H1 (cell line): ENCODE results near the gene ARMC5. TPM values are rescaled to one million over a fixed set of nuclear protein-coding genes. Genes with fewer than 3 reads are reported as not detected.

Experiments used
- CTCF ChIA-PET: fragments of 300-600 bp; sonication (Branson Sonifier 250); formaldehyde crosslinking; loops from one replicate; lab custom pipeline; 2021; ENCODE audit not compliant: partially characterized antibody; lab: Charles Lee
- POLR2A ChIA-PET: fragments of 300-600 bp; sonication (Branson Sonifier 250); formaldehyde crosslinking; loops from one replicate; lab custom pipeline; 2021; ENCODE audit warnings: inconsistent platforms; ENCODE audit not compliant: partially characterized antibody; lab: Charles Lee
- DNase-seq, 2 experiments: peaks; one replicate each; pipeline versions ENCODE4 v3.0.0 to v3.0.0-alpha.2; 2010 to 2022; ENCODE audit warnings: low spot score in 2 of 2, low read depth in 1 of 2, mixed read lengths in 1 of 2
- FAIRE-seq: peaks from 2 replicates; lab custom pipeline; 2011; peaks lifted over from hg19 to GRCh38; lab: Jason Lieb, UNC
- H2AFZ ChIP-seq: 2 replicates; pipeline ENCODE4 v1.8.1; 2012; ENCODE audit warnings: low read length, inconsistent platforms
- H2AK5ac ChIP-seq: 2 replicates; pipeline ENCODE4 v1.6.1; 2013; ENCODE audit warnings: low read depth, low read length
- H2BK120ac ChIP-seq: replicated peaks from 2 replicates; pipeline ENCODE3; 2013; ENCODE audit warnings: low read depth, low read length, inconsistent platforms
- H2BK12ac ChIP-seq: 2 replicates; pipeline ENCODE4 v1.6.1; 2013; ENCODE audit warnings: low read depth, low read length
- H2BK15ac ChIP-seq: 2 replicates; pipeline ENCODE4 v1.6.1; 2013; ENCODE audit warnings: low read length
- H2BK20ac ChIP-seq: 2 replicates; pipeline ENCODE4 v1.6.1; 2013; ENCODE audit warnings: low read length
- H2BK5ac ChIP-seq: 2 replicates; pipeline ENCODE4 v1.6.1; 2013; ENCODE audit warnings: low read depth, low read length
- H3K14ac ChIP-seq: 2 replicates; pipeline ENCODE4 v1.6.1; 2013; ENCODE audit warnings: inconsistent platforms; ENCODE audit not compliant: insufficient read length
- H3K18ac ChIP-seq: 2 replicates; pipeline ENCODE4 v1.6.1; 2013; ENCODE audit warnings: low read length; ENCODE audit errors: extremely low read depth
- H3K23ac ChIP-seq: 2 replicates; pipeline ENCODE4 v1.6.1; 2013; ENCODE audit warnings: inconsistent platforms; ENCODE audit not compliant: insufficient read length
- H3K23me2 ChIP-seq: 2 replicates; pipeline ENCODE4 v1.6.1; 2013; ENCODE audit warnings: low read depth, low read length
- H3K27ac ChIP-seq: 2 replicates; pipeline ENCODE4 v1.6.1; 2011; ENCODE audit warnings: low read depth, low read length, inconsistent platforms
- H3K27me3 ChIP-seq, 4 experiments: replicated peaks in 1 of 4; 1 replicate in 1 of 4; 2 replicates in 3 of 4; pipeline versions ENCODE4 v1.6.1 to v1.8.1; 2011 to 2013; ENCODE audit warnings: low read length in 3 of 4, mild to moderate bottlenecking in 3 of 4, inconsistent platforms in 2 of 4, mixed read lengths in 2 of 4, moderate library complexity in 1 of 4; ENCODE audit not compliant: control insufficient read depth in 3 of 4, insufficient read depth in 3 of 4; ENCODE audit errors: extremely low read depth in 1 of 4
- H3K36me3 ChIP-seq, 4 experiments: 2 replicates each; pipeline versions ENCODE4 v1.6.1 to v1.8.1; 2011 to 2013; ENCODE audit warnings: mild to moderate bottlenecking in 4 of 4, low read length in 3 of 4, moderate library complexity in 2 of 4, control low read depth in 1 of 4, inconsistent platforms in 1 of 4; ENCODE audit not compliant: insufficient read depth in 4 of 4, control insufficient read depth in 2 of 4
- H3K4ac ChIP-seq: replicated peaks from 2 replicates; pipeline ENCODE3; 2013; ENCODE audit warnings: low read length, low read depth, mixed read lengths, inconsistent platforms; ENCODE audit not compliant: insufficient read length
- H3K4me1 ChIP-seq, 4 experiments: replicated peaks in 1 of 4; 1 replicate in 1 of 4; 2 replicates in 3 of 4; pipeline versions ENCODE4 v1.6.1 to v1.8.1; 2011 to 2013; ENCODE audit warnings: low read length in 3 of 4, inconsistent platforms in 2 of 4, mixed read lengths in 1 of 4; ENCODE audit not compliant: insufficient read depth in 4 of 4, control insufficient read depth in 3 of 4
- H3K4me2 ChIP-seq, 2 experiments: 2 replicates each; pipeline versions ENCODE4 v1.6.1 to v1.8.1; 2011 to 2013; ENCODE audit warnings: low read depth in 2 of 2, low read length in 2 of 2, control low read depth in 1 of 2, inconsistent platforms in 1 of 2, mild to moderate bottlenecking in 1 of 2; ENCODE audit not compliant: insufficient read depth in 1 of 2
- H3K4me3 ChIP-seq, 4 experiments: fragments of 200-600, 300-600 bp in 1 of 4; sonication (generic), shearing (Covaris generic), sonication (Bioruptor Twin) in 1 of 4; 2 replicates each; pipeline versions ENCODE4 v1.5.1 to v1.8.1; 2011 to 2016; ENCODE audit warnings: low read length in 4 of 4, low read depth in 3 of 4, control low read depth in 2 of 4, inconsistent platforms in 2 of 4, mild to moderate bottlenecking in 2 of 4, mixed read lengths in 1 of 4, moderate library complexity in 1 of 4; ENCODE audit not compliant: insufficient read depth in 2 of 4; ENCODE audit errors: extremely low read depth in 1 of 4
- H3K56ac ChIP-seq: replicated peaks from 2 replicates; pipeline ENCODE3; 2013; ENCODE audit warnings: low read depth, mild to moderate bottlenecking, mixed read lengths, low read length, inconsistent platforms; ENCODE audit not compliant: insufficient read length
- H3K79me1 ChIP-seq: 2 replicates; pipeline ENCODE4 v1.6.1; 2013; ENCODE audit warnings: low read depth, low read length, control low read depth
- H3K79me2 ChIP-seq, 2 experiments: 2 replicates each; pipeline versions ENCODE4 v1.6.1 to v1.8.1; 2012 to 2013; ENCODE audit warnings: low read length in 2 of 2, mild to moderate bottlenecking in 2 of 2, inconsistent platforms in 1 of 2; ENCODE audit not compliant: insufficient read depth in 2 of 2, control insufficient read depth in 1 of 2
- H3K9ac ChIP-seq, 4 experiments: replicated peaks in 1 of 4; 1 replicate in 1 of 4; 2 replicates in 3 of 4; pipeline versions ENCODE4 v1.6.1 to v1.8.1; 2011 to 2013; ENCODE audit warnings: low read depth in 3 of 4, low read length in 3 of 4, control low read depth in 2 of 4, mild to moderate bottlenecking in 2 of 4, moderate library complexity in 2 of 4, inconsistent platforms in 1 of 4; ENCODE audit errors: extremely low read depth in 1 of 4
- H3K9me3 ChIP-seq, 2 experiments: 2 replicates each; pipeline versions ENCODE4 v1.6.1 to v1.8.1; 2012 to 2013; ENCODE audit warnings: mild to moderate bottlenecking in 2 of 2, moderate library complexity in 2 of 2, control low read depth in 1 of 2, inconsistent platforms in 1 of 2, low read depth in 1 of 2, low read length in 1 of 2, mixed read lengths in 1 of 2; ENCODE audit not compliant: insufficient read depth in 2 of 2
- H4K20me1 ChIP-seq, 2 experiments: replicated peaks in 1 of 2; 2 replicates each; pipeline versions ENCODE3 to v1.8.1; 2011 to 2013; ENCODE audit warnings: inconsistent platforms in 2 of 2, low read length in 2 of 2, mild to moderate bottlenecking in 1 of 2; ENCODE audit not compliant: insufficient read depth in 2 of 2, control insufficient read depth in 1 of 2
- H4K5ac ChIP-seq: 2 replicates; pipeline ENCODE4 v1.6.1; 2013; ENCODE audit warnings: low read length, low read depth, mixed read lengths, inconsistent platforms; ENCODE audit not compliant: insufficient read length
- H4K8ac ChIP-seq: 2 replicates; pipeline ENCODE4 v1.8.0; 2013; ENCODE audit warnings: mild to moderate bottlenecking, moderate library complexity, low read length, inconsistent platforms; ENCODE audit not compliant: insufficient read depth; ENCODE audit errors: extremely low read depth
- H4K91ac ChIP-seq: replicated peaks from 2 replicates; pipeline ENCODE3; 2013; ENCODE audit warnings: low read length, mixed read lengths, inconsistent platforms; ENCODE audit not compliant: insufficient read length
- CREB1 ChIP-seq: IDR thresholded peaks from 2 replicates; pipeline ENCODE4 v1.6.1; 2012; ENCODE audit warnings: inconsistent platforms
- HDAC2 ChIP-seq, 2 experiments: fragments of 300-600 bp in 1 of 2; sonication (generic) in 1 of 2; IDR thresholded peaks; 2 replicates each; pipeline ENCODE4 v1.6.1; 2011 to 2012; ENCODE audit warnings: low read depth in 2 of 2, low read length in 2 of 2, mild to moderate bottlenecking in 2 of 2, moderate library complexity in 2 of 2, borderline replicate concordance in 1 of 2, inconsistent platforms in 1 of 2
- JUND ChIP-seq: IDR thresholded peaks from 2 replicates; pipeline ENCODE4 v1.6.1; 2011; ENCODE audit warnings: mild to moderate bottlenecking, improper control_type of control experiment, low read length
- KDM4A ChIP-seq: IDR thresholded peaks from one replicate; pipeline ENCODE4 v1.7.1; 2012; ENCODE audit warnings: low read depth, mild to moderate bottlenecking, moderate library complexity, low read length, inconsistent platforms; ENCODE audit not compliant: severe bottlenecking
- KDM5A ChIP-seq: fragments of 200-600 bp; IDR thresholded peaks from 2 replicates; pipeline ENCODE4 v1.7.1; 2012; ENCODE audit warnings: mild to moderate bottlenecking, low read length, inconsistent platforms, mixed read lengths
- MAFK ChIP-seq: IDR thresholded peaks from 2 replicates; pipeline ENCODE4 v1.6.1; 2012; ENCODE audit warnings: low read depth, mild to moderate bottlenecking, improper control_type of control experiment, low read length
- POLR2AphosphoS5 ChIP-seq: IDR thresholded peaks from 2 replicates; pipeline ENCODE4 v1.6.1; 2011; ENCODE audit warnings: low read depth, low read length
- POU5F1 ChIP-seq: IDR thresholded peaks from 2 replicates; pipeline ENCODE4 v1.6.1; 2011; ENCODE audit warnings: low read depth, mild to moderate bottlenecking, low read length, moderate library complexity
- RXRA ChIP-seq: IDR thresholded peaks from 2 replicates; pipeline ENCODE4 v1.6.1; 2011; ENCODE audit warnings: low read depth, mild to moderate bottlenecking, low read length, moderate library complexity; ENCODE audit not compliant: insufficient read depth
- SIRT6 ChIP-seq: IDR thresholded peaks from one replicate; pipeline ENCODE4 v1.7.1; 2012; ENCODE audit warnings: low read length, inconsistent platforms
- SRF ChIP-seq: IDR thresholded peaks from 2 replicates; pipeline ENCODE4 v1.6.1; 2011; ENCODE audit warnings: mild to moderate bottlenecking, low read depth, low read length, moderate library complexity
- WGBS, 2 experiments: shearing (Covaris generic) in 1 of 2; methylation state at CpG; one replicate each; pipeline versions ENCODE4 v1.1.6 to v1.1.7; 2013 to 2015; ENCODE audit warnings: low lambda C conversion rate in 2 of 2, mixed read lengths in 2 of 2, inconsistent platforms in 1 of 2, low coverage in 1 of 2, missing lambda C conversion rate in 1 of 2; ENCODE audit not compliant: insufficient replicate concordance in 2 of 2, insufficient coverage in 1 of 2, insufficient read length in 1 of 2; ENCODE audit errors: extremely low coverage in 1 of 2, missing lambda C conversion rate in 1 of 2; 5-methylcytosine and 5-hydroxymethylcytosine counted together
- polyA plus RNA-seq, 7 experiments: library from polyadenylated mRNA; depleted of rRNA in 3 of 7; stranded (reverse) in 5 of 7; unstranded in 2 of 7; fragments of >200 nt in 5 of 7; fragments of 200-250 nt in 2 of 7; gene quantifications; 1 replicate in 5 of 7; 2 replicates in 1 of 7; 4 replicates in 1 of 7; pipeline versions ENCODE4 v1.2.1 to v1.2.3, GENCODE V29; 2011 to 2013; ENCODE audit warnings: missing spikeins in 2 of 7, mixed read lengths in 2 of 7
- total RNA-seq: library from RNA; stranded (reverse); fragmentation: NEBNext Ultra II Directional; extraction: Animal tissue kit (Norgen Biotek cat#: 25700); gene quantifications from 2 replicates; pipeline ENCODE4 v1.2.1, GENCODE V29; 2021

ARMC5 gene
- total and polyA plus RNA-seq, 2 of the 8 experiments (the other 6 are each of a cell fraction or from before 2014, with no cell fraction given): 7.8 to 8.7 TPM

DNA sequence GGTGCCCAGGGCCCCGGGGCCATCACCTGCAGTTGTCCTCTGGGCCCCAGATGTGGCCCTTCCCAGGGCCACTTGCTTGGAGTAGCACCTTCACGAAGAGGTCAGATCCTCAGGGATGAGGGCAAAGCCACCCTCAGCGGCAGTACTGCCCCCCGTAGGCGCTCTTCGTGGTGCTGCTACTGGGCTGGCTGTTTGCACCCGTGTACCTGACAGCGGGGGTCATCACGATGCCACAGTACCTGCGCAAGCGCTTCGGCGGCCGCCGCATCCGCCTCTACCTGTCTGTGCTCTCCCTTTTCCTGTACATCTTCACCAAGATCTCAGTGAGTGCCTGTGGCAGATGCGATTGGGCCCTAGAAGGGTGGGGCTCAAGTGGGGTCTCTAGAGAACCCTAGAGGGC, 26.3 kb downstream of the ARMC5 start:
- Histone ChIP-seq H3K14ac (no peak overlapping the region), H3K23ac (no peak overlapping the region), H3K36me3 (no peaks in the 10 kb centered on the region), H3K79me2 (no peaks in the 10 kb centered on the region), H2BK12ac (no peak overlapping the region), H3K23me2 (peaks cover 15% of the 10 kb centered on the region), H3K4me2 (no peak overlapping the region), H3K4me3 (no peak overlapping the region), H4K20me1 (peaks cover 0 to 18% of the 10 kb centered on the region in 2 experiments), H4K91ac (no peak overlapping the region), H3K4me1 (peaks cover 0 to 8% (median 5%) of the 10 kb centered on the region in 4 experiments; a peak in 5 of 7 replicates), H2BK15ac (no peak overlapping the region), H2AFZ (no peak overlapping the region), H3K4ac (no peak overlapping the region), H3K9me3 (no peaks in the 10 kb centered on the region), H4K5ac (no peak overlapping the region), H2BK20ac (no peak overlapping the region), H3K79me1 (no peaks in the 10 kb centered on the region), H3K27me3 (peaks cover 14 to 65% (median 46%) of the 10 kb centered on the region in 4 experiments), H3K27ac (no peak overlapping the region), H2AK5ac (no peak overlapping the region), H2BK5ac (no peak overlapping the region), H3K18ac (no peak overlapping the region), H2BK120ac (no peak overlapping the region), H3K56ac (no peak overlapping the region), H3K9ac (no peak overlapping the region), H4K8ac (no peak overlapping the region)
- POLR2A ChIA-PET: interaction anchor here (1.5 to 7.9 kb wide), 3 partner anchors 9 to 22 kb away, joined by 4 to 69 read pairs (median 31); no protein-coding TSS in a partner anchor
- no peak for DNase-seq
- 93% methylated on average over 13 of the region's 17 CpGs; no CpG with 5 or more reads in 1 of the 2 experiments for WGBS, 2 experiments
- CTCF ChIA-PET: interaction anchor here (0.7 to 3.5 kb wide), 5 partner anchors 8 to 227 kb away, joined by 3 to 12 read pairs (median 4); a partner anchor contains a TSS
- FAIRE-seq: no peak
- TF ChIP-seq KDM4A: no peak
- no peak for TF ChIP-seq POU5F1
- no peak for TF ChIP-seq SIRT6
- TF ChIP-seq MAFK: no peak
- no peak for TF ChIP-seq HDAC2 (IDR thresholded peaks at IDR 0.05; ENCODE audit: borderline replicate concordance in 1 of 2, low read depth in 2 of 2, low read length in 2 of 2)
- no peak for TF ChIP-seq CREB1
- TF ChIP-seq POLR2AphosphoS5: no peak
- no peak for TF ChIP-seq KDM5A
- TF ChIP-seq SRF: no peak
- TF ChIP-seq RXRA: no peak
- TF ChIP-seq JUND: no peak
